ENCODE results near the gene EPHA4.

Gene EPHA4

GRCh38 chr2:221405521-221405920 lies 166.6 kb downstream of the EPHA4 start:
- DNase-seq (ENCODE audit: low read depth in 2 of 2, low spot score in 1 of 2): no peak

- no peak for DNase-seq (ENCODE audit: low read depth in 2 of 2, low spot score in 1 of 2)
Observed at GRCh38 chr2:221402072-221402471, 170.0 kb downstream of the EPHA4 start.

- no peak for DNase-seq (ENCODE audit: low read depth in 2 of 2, low spot score in 1 of 2)
Observed at GRCh38 chr2:221400411-221400810, 171.7 kb downstream of the EPHA4 start.

- DNase-seq (ENCODE audit: low read depth in 2 of 2, low spot score in 1 of 2): no peak
Observed at GRCh38 chr2:221399183-221399582, 172.9 kb downstream of the EPHA4 start.

GRCh38 chr2:221397187-221397586 lies 174.9 kb downstream of the EPHA4 start:
- DNase-seq (ENCODE audit: low read depth in 2 of 2, low spot score in 1 of 2): no peak

- DNase-seq (ENCODE audit: low read depth in 2 of 2, low spot score in 1 of 2): no peak
Observed at GRCh38 chr2:221392228-221392881, 179.7 kb downstream of the EPHA4 start.

GRCh38 chr2:221390878-221391277 lies 181.2 kb downstream of the EPHA4 start:
- no peak for DNase-seq (ENCODE audit: low read depth in 2 of 2, low spot score in 1 of 2)

GRCh38 chr2:221389904-221390303 lies 182.2 kb downstream of the EPHA4 start:
- DNase-seq (ENCODE audit: low read depth in 2 of 2, low spot score in 1 of 2): no peak

- DNase-seq (ENCODE audit: low read depth in 2 of 2, low spot score in 1 of 2): no peak
Observed at GRCh38 chr2:221389421-221389820, 182.7 kb downstream of the EPHA4 start.

GRCh38 chr2:221388891-221389290 lies 183.2 kb downstream of the EPHA4 start:
- DNase-seq (ENCODE audit: low read depth in 2 of 2, low spot score in 1 of 2): no peak

GRCh38 chr2:221385716-221386115 lies 186.4 kb downstream of the EPHA4 start:
- no peak for DNase-seq (ENCODE audit: low read depth in 2 of 2, low spot score in 1 of 2)

- DNase-seq (ENCODE audit: low read depth in 2 of 2, low spot score in 1 of 2): no peak
Observed at GRCh38 chr2:221381928-221382488, 190.1 kb downstream of the EPHA4 start.

GRCh38 chr2:221380686-221381085 lies 191.4 kb downstream of the EPHA4 start:
- no peak for DNase-seq (ENCODE audit: low read depth in 2 of 2, low spot score in 1 of 2)

GRCh38 chr2:221380062-221380461 lies 192.0 kb downstream of the EPHA4 start:
- no peak for DNase-seq (ENCODE audit: low read depth in 2 of 2, low spot score in 1 of 2)

GRCh38 chr2:221377597-221377996 lies 194.5 kb downstream of the EPHA4 start:
- DNase-seq (ENCODE audit: low read depth in 2 of 2, low spot score in 1 of 2): no peak

GRCh38 chr2:221377066-221377465 lies 195.0 kb downstream of the EPHA4 start:
- DNase-seq (ENCODE audit: low read depth in 2 of 2, low spot score in 1 of 2): no peak

- DNase-seq (ENCODE audit: low read depth in 2 of 2, low spot score in 1 of 2): no peak
Observed at GRCh38 chr2:221374234-221374633, 197.9 kb downstream of the EPHA4 start.

GRCh38 chr2:221372907-221373306 lies 199.2 kb downstream of the EPHA4 start:
- no peak for DNase-seq (ENCODE audit: low read depth in 2 of 2, low spot score in 1 of 2)

- no peak for DNase-seq (ENCODE audit: low read depth in 2 of 2, low spot score in 1 of 2)
Observed at GRCh38 chr2:221372159-221372884, 199.8 kb downstream of the EPHA4 start.

- DNase-seq (ENCODE audit: low read depth in 2 of 2, low spot score in 1 of 2): no peak
Observed at GRCh38 chr2:221371347-221371746, 200.8 kb downstream of the EPHA4 start.

- DNase-seq (ENCODE audit: low read depth in 2 of 2, low spot score in 1 of 2): no peak
Observed at GRCh38 chr2:221370857-221371211, 201.3 kb downstream of the EPHA4 start.

GRCh38 chr2:221370076-221370856 lies 201.8 kb downstream of the EPHA4 start:
- DNase-seq (ENCODE audit: low read depth in 2 of 2, low spot score in 1 of 2): no peak

Data from stimulated activated CD8-positive, alpha-beta memory T cell treated with anti-CD3 and anti-CD28 coated beads, Interleukin-4, amount 100 ng/mL, for 4 hours (primary cell).